HEK293 (cell line): Measurements from ENCODE around the gene SPTSSB.

ENCODE experiments used
- CTCF ChIA-PET: fragments of 350-600 bp; formaldehyde crosslinking; extraction: SDS; loops from one replicate; lab custom pipeline; 2021; ENCODE audit warnings: antibody characterized with exemption; lab: Yijun Ruan, JAX
- POLR2A ChIA-PET: fragments of 300-600 bp; formaldehyde crosslinking; extraction: SDS; loops from one replicate; lab custom pipeline; 2020; ENCODE audit warnings: antibody characterized with exemption, inconsistent platforms; lab: Yijun Ruan, JAX
- H3K27ac ChIP-seq: fragments of 200-500 bp; sonication (Bioruptor generic); 2 replicates; pipeline ENCODE4 v1.5.1; 2014; ENCODE audit warnings: low read depth, low read length, control low read depth, inconsistent platforms; ENCODE audit errors: extremely low read depth
- H3K36me3 ChIP-seq, 2 experiments: fragments of 200-500 bp in 1 of 2; sonication (Bioruptor generic) in 1 of 2; 1 replicate in 1 of 2; 2 replicates in 1 of 2; pipeline ENCODE4 v1.5.1; 2014 to 2017; ENCODE audit warnings: inconsistent platforms in 2 of 2, low read length in 2 of 2; ENCODE audit not compliant: control insufficient read depth in 2 of 2, insufficient read depth in 1 of 2
- H3K4me1 ChIP-seq: fragments of 200-500 bp; sonication (Bioruptor generic); 2 replicates; pipeline ENCODE4 v1.5.1; 2014; ENCODE audit warnings: mild to moderate bottlenecking, low read length, inconsistent platforms; ENCODE audit not compliant: control insufficient read depth, insufficient read depth
- H3K4me3 ChIP-seq: 2 replicates; pipeline ENCODE4 v1.5.1; 2011; ENCODE audit warnings: low read depth, mild to moderate bottlenecking, control low read depth, low read length, moderate library complexity
- H3K9me3 ChIP-seq: fragments of 200-500 bp; sonication (Bioruptor generic); 2 replicates; pipeline ENCODE4 v1.5.1; 2014; ENCODE audit warnings: low read depth, low read length, inconsistent platforms; ENCODE audit not compliant: control insufficient read depth, insufficient read depth
- FEZF1 ChIP-seq: fragments of 450-650 bp; formaldehyde crosslinking; IDR thresholded peaks from 2 replicates; pipeline ENCODE4 v1.5.1; 2016; ENCODE audit warnings: missing biosample characterization, missing genetic modification characterization
- IKZF3 ChIP-seq: fragments of 450-650 bp; IDR thresholded peaks from 2 replicates; pipeline ENCODE4 v1.5.0; 2018; ENCODE audit warnings: missing biosample characterization, mild to moderate bottlenecking, missing genetic modification characterization, moderate library complexity
- ZBTB48 ChIP-seq: fragments of 450-650 bp; formaldehyde crosslinking; IDR thresholded peaks from 2 replicates; pipeline ENCODE4 v1.5.1; 2016; ENCODE audit warnings: missing biosample characterization, missing genetic modification characterization
- ZFHX2 ChIP-seq: fragments of 450-650 bp; formaldehyde crosslinking; conservative IDR thresholded peaks from 2 replicates; pipeline ENCODE4 v1.5.1; 2016; ENCODE audit warnings: missing biosample characterization, missing genetic modification characterization
- ZNF155 ChIP-seq: fragments of 450-650 bp; formaldehyde crosslinking; IDR thresholded peaks from 2 replicates; pipeline ENCODE4 v1.5.1; 2016; ENCODE audit warnings: missing biosample characterization, missing genetic modification characterization
- ZNF2 ChIP-seq: fragments of 450-650 bp; formaldehyde crosslinking; IDR thresholded peaks from 2 replicates; pipeline ENCODE4 v1.5.1; 2016; ENCODE audit warnings: missing biosample characterization, missing genetic modification characterization
- ZNF221 ChIP-seq: fragments of 450-650 bp; formaldehyde crosslinking; IDR thresholded peaks from 2 replicates; pipeline ENCODE4 v1.5.1; 2017; ENCODE audit warnings: missing biosample characterization, missing genetic modification characterization, borderline replicate concordance
- ZNF239 ChIP-seq: fragments of 450-650 bp; formaldehyde crosslinking; IDR thresholded peaks from 2 replicates; pipeline ENCODE4 v1.5.1; 2016; ENCODE audit warnings: missing biosample characterization, missing genetic modification characterization
- ZNF341 ChIP-seq: fragments of 450-650 bp; formaldehyde crosslinking; IDR thresholded peaks from 2 replicates; pipeline ENCODE4; 2016; ENCODE audit warnings: low read depth, missing biosample characterization, missing genetic modification characterization
- ZNF449 ChIP-seq: fragments of 450-650 bp; formaldehyde crosslinking; IDR thresholded peaks from 2 replicates; pipeline ENCODE4 v1.5.1; 2017; ENCODE audit warnings: missing biosample characterization, mild to moderate bottlenecking, missing genetic modification characterization, moderate library complexity
- TF ChIP-seq, protein P1 (sequence below): fragments of 450-650 bp; formaldehyde crosslinking; IDR thresholded peaks from 2 replicates; pipeline ENCODE4 v1.5.1; 2016; ENCODE audit warnings: missing biosample characterization, missing genetic modification characterization
- TF ChIP-seq, protein P2 (sequence below): fragments of 450-650 bp; formaldehyde crosslinking; IDR thresholded peaks from 2 replicates; pipeline ENCODE4 v1.5.1; 2016; ENCODE audit warnings: missing biosample characterization, missing genetic modification characterization

Gene SPTSSB

GRCh38 chr3:161371441-161372320 lies at the start of gene SPTSSB (continued):
- TF ChIP-seq ZNF221 (tag by site-specific recombination) (no peak), ZNF155 (tag by site-specific recombination) (no peak), ZNF449 (0 out of 2 replicates have a peak, but pooled peaks have one; percentile 31), ZNF341 (tag by site-specific recombination) (peak; percentile 77), ZBTB48 (0 out of 2 replicates have a peak, but pooled peaks have one; percentile 53), ZNF239 (tag by site-specific recombination) (no peak), ZNF2 (0 out of 2 replicates have a peak, but pooled peaks have one; percentile 29), IKZF3 (peak; percentile 49; the same call in 1 of the 2 replicates)
- TF ChIP-seq, protein P1, sequence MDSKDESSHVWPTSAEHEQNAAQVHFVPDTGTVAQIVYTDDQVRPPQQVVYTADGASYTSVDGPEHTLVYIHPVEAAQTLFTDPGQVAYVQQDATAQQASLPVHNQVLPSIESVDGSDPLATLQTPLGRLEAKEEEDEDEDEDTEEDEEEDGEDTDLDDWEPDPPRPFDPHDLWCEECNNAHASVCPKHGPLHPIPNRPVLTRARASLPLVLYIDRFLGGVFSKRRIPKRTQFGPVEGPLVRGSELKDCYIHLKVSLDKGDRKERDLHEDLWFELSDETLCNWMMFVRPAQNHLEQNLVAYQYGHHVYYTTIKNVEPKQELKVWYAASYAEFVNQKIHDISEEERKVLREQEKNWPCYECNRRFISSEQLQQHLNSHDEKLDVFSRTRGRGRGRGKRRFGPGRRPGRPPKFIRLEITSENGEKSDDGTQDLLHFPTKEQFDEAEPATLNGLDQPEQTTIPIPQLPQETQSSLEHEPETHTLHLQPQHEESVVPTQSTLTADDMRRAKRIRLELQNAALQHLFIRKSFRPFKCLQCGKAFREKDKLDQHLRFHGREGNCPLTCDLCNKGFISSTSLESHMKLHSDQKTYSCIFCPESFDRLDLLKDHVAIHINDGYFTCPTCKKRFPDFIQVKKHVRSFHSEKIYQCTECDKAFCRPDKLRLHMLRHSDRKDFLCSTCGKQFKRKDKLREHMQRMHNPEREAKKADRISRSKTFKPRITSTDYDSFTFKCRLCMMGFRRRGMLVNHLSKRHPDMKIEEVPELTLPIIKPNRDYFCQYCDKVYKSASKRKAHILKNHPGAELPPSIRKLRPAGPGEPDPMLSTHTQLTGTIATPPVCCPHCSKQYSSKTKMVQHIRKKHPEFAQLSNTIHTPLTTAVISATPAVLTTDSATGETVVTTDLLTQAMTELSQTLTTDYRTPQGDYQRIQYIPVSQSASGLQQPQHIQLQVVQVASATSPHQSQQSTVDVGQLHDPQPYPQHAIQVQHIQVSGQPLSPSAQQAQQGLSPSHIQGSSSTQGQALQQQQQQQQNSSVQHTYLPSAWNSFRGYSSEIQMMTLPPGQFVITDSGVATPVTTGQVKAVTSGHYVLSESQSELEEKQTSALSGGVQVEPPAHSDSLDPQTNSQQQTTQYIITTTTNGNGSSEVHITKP (tag by site-specific recombination), result peak; percentile 98
- TF ChIP-seq, all 188 proteins: peak for 28

GRCh38 chr3:161420746-161421145 lies 49.4 kb upstream of the SPTSSB start:
- POLR2A ChIA-PET, result no interaction called here

More at GRCh38 chr3:161420746-161421145, 49.4 kb upstream of the SPTSSB start:
- H3K4me3 ChIP-seq, result no peak overlapping the region
- TF ChIP-seq ZFHX2 (tag by site-specific recombination) (no peak), ZNF2 (no peak), FEZF1 (peak; percentile 36; the same call in 1 of the 2 replicates)
- TF ChIP-seq, protein P2, sequence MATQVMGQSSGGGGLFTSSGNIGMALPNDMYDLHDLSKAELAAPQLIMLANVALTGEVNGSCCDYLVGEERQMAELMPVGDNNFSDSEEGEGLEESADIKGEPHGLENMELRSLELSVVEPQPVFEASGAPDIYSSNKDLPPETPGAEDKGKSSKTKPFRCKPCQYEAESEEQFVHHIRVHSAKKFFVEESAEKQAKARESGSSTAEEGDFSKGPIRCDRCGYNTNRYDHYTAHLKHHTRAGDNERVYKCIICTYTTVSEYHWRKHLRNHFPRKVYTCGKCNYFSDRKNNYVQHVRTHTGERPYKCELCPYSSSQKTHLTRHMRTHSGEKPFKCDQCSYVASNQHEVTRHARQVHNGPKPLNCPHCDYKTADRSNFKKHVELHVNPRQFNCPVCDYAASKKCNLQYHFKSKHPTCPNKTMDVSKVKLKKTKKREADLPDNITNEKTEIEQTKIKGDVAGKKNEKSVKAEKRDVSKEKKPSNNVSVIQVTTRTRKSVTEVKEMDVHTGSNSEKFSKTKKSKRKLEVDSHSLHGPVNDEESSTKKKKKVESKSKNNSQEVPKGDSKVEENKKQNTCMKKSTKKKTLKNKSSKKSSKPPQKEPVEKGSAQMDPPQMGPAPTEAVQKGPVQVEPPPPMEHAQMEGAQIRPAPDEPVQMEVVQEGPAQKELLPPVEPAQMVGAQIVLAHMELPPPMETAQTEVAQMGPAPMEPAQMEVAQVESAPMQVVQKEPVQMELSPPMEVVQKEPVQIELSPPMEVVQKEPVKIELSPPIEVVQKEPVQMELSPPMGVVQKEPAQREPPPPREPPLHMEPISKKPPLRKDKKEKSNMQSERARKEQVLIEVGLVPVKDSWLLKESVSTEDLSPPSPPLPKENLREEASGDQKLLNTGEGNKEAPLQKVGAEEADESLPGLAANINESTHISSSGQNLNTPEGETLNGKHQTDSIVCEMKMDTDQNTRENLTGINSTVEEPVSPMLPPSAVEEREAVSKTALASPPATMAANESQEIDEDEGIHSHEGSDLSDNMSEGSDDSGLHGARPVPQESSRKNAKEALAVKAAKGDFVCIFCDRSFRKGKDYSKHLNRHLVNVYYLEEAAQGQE (tag by site-specific recombination), result no peak
- H3K36me3 ChIP-seq, result no peaks in the 10 kb centered on the region
- H3K4me1 ChIP-seq, result peaks cover under 1% of the 10 kb centered on the region; the same call in 1 of the 2 replicates
- no peak overlapping the region for H3K27ac ChIP-seq
- H3K9me3 ChIP-seq, result no peaks in the 10 kb centered on the region
- CTCF ChIA-PET, result interaction anchor here (0.7 to 1.6 kb wide), 4 partner anchors 68 to 1415 kb away, joined by 3 to 5 read pairs (median 4); no protein-coding TSS in a partner anchor
